HG03060 (cell line): ENCODE measurements around the gene SIGMAR1.
"Not testable (repeated sequence)": the region's sequence is repeated elsewhere in the genome, so short reads cannot be mapped to it uniquely, and the experiment has no call there.

Experiments
- ATAC-seq: cut with Tn5 transposase; IDR thresholded peaks from one replicate; pipeline ENCODE4 v1.9.1; 2021; ENCODE audit warnings: low read depth, moderate number of reproducible peaks; ENCODE audit not compliant: unreplicated experiment

SIGMAR1 gene

DNA sequence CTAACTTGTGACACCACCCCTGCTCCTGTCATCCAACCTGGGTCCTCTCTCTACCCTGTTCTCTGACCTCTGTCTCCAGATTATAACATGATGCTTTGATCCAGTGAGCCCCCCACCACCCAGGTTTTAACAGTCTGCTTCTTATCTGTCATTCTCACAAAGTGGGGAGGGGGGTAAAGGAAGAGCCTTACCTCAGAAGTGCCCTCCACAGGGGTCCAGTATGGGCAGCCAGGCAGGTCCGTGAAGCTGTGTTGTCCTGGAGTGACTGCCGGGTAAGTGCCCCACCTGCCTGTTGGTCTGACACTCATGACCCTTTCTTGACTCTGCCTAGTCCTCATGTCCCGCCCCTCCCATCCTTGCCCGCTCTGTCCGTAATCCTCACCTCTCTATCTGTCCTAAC, 17.8 kb upstream of the SIGMAR1 start:
- no peak for ATAC-seq

GRCh38 chr9:34654323-34655051, 16.9 kb upstream of the SIGMAR1 start:
- no peak for ATAC-seq

DNA sequence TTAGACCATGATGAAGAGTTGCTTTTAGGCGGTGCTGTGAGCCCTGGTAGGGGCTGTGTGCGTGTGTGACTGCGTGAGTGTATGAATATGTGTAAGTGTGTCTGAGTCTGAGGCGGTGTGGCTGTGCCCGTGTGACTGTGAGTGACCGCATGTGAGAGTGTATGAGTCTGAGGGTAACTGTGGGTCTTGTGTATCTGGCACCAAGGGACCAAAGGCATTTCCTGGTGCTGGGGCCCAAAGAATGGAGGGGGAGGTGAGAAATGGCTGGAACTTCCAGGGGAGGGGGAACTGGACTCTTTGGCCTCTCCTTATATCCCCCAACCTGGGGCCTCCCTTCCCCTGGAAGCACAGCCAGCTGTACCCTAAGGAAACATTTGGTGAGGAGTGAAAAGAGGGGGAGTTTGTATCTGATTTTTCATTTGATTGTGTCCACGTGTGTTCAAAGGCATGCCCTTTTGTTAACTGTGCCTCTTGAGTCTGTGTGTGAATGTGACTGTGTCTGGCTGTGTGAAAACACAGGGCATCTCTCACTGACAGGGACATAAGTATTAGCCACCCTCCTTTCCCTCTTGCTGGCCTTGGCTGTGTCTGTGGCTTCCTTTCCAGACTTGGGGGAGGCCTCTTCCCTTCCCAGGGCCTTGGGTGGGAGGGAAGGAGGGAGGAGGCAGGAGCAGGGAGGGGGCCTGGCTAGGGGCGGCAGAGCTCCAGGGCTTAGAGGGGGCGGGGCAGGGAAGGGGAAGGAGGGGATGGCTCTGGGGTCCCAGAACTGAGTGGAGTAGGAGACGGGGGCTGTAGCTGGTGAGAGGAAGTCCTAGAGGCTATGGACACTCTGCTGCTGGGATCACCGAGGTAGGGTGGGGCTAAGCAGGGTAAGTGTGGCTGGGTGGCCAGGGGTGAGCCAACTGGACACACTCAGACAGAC, 15.8 kb upstream of the SIGMAR1 start:
- ATAC-seq = no peak

DNA sequence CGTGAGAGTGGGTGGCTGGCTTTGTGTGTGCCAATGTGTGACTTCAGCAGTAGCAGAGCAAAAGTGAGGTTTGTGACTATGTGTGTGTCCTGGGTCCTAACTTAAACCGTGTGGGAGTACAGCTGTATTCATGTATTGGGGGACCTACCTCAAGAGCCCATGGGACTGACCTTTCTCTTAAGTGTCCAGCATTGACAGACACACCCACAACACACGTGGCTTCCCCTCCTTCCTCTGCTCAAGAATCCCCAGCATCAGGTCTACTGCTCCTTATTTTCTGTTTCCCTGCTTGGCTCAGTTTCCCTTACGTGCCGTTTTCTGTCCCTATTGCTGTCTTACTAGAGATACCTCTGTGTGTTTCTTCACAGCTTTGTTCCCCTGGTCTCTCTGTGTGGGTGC, 15.0 kb upstream of the SIGMAR1 start:
- ATAC-seq = no peak

DNA sequence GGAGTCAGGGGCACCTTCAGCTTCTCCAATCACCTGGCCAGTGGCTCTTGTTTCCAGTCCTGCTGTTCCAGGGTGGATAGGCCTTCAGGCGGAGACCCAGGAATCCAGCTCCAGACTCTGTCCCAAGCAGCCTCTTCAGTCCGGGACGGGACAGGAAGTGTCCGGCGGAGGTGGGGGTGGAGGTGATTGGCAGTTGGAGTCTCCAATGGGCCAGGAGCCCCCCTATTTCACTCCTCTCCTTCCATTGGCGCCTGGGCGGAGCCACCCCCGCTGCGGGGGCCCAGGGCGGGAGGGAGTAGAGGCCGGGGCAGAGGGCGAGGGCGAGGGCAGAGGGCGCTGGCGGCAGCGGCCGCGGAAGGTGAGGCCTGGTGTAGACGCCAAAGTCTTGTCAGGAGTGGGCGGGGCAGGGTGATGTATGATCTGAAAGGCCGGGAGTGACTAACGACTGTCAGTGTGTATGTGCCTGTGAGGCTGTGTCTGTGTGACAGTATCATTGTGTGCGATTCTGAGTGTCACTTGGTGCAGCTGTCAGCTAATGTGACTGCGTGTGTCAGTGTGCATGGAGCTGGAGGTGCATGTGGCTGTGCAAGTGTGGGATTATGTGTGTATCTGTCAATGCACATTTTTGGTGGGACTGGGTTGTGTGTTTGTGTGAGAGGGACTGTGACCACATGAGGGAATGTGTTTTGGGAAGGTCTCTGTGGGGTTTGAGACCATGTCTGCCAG, 14.5 kb upstream of the SIGMAR1 start, which contains the start of gene IL11RA:
TSS of gene IL11RA (plus strand) at position 310 of the 726 bp plus-strand sequence. CDS start 3,033 bp downstream, outside the sequence.
- ATAC-seq = no peak

DNA sequence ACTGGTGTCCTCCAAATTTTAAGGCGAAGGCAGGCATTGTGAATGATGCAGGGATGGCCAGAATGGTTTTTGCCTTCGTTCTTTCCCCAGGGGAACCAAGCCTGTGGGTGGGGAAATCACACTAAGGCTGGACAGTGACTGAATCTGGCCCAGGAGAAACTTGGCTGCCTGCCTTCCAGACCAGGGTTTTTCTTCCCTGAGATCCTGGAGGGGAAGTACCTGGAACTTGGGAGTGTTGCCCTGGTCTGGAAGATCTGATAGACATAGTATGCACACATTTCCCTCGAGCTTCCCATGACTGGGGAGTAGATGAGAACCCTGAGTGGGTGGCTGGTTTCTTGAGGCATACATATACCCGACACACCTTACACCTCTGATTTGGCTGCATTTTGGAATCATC, 13.7 kb upstream of the SIGMAR1 start:
- no peak for ATAC-seq

DNA sequence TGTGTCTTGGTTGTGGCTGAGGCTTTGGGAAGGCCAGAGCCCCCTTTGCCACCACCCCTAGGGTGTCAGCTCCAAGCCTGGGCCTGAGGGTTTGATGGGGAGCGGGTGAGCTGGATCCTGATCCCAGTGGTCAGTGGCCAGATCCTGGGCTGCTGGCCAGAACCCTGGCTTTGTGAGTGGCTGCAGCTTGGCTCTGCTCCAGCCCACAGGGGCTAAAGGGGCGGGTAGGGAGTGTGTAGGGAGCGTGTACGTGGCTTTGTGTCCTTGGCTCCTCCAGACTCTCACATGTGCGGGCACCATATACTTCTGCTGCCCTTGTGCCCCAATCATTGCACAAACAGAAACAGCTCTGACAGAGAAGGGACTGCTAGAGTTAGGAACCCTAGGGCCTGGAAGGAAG, 13.2 kb upstream of the SIGMAR1 start:
- ATAC-seq = no peak

DNA sequence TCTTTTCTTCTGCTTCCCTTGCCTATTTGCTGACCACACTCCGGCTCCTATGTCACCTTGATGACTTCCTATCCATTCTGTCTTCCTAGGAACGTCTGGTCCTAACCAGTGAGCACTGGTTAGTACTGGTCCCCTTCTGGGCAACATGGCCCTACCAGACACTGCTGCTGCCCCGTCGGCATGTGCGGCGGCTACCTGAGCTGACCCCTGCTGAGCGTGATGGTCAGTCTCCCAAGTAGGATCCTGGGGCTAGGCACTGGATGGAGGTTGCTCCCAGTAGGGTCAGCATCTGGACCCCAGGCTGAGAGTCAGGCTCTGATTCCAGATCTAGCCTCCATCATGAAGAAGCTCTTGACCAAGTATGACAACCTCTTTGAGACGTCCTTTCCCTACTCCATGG, 11.1 kb upstream of the SIGMAR1 start:
- ATAC-seq = no peak

GRCh38 chr9:34647651-34648050, 10.1 kb upstream of the SIGMAR1 start:
- no peak for ATAC-seq

GRCh38 chr9:34647084-34647403, 9.5 kb upstream of the SIGMAR1 start:
- ATAC-seq = no peak

- peak; percentile 58 for ATAC-seq
These were observed 8.9 kb upstream of the SIGMAR1 start, which contains the start of gene GALT for GRCh38 chr9:34646211-34647083. Gene GALT, plus strand, starts transcription at chr9:34646675. Its CDS starts 30 bp downstream, at chr9:34646705.

DNA sequence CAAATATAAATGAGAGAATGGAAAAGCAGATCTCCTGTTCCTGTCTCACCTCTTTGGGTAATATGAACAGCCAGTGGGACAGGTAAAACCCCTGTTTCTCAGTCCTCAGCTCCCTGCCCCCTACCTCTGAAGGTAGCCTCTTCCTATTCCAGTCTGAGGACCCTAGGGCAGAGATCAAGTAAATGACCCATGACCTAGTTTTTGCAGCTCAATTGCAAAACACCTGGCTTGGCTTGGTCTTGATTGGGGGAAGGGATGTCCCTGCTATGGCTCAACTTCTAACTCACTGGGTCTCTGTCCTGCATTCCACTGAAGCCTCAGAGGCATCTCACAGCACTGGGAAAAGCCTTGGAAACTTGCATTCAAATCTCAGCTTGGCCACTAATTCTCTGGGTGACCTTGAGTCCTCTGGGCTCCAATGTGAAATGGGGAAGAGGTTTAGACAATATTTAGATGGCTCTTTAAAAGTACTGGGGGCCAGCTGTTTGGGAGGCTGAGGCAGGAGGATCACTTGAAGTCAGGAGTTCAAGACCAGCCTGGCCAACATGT, 7.3 kb upstream of the SIGMAR1 start:
- ATAC-seq = no peak

- ATAC-seq = no peak
These were observed 5.1 kb upstream of the SIGMAR1 start for GRCh38 chr9:34642679-34643078.

GRCh38 chr9:34639322-34639721, 1.7 kb upstream of the SIGMAR1 start:
- ATAC-seq = not testable (repeated sequence)

DNA sequence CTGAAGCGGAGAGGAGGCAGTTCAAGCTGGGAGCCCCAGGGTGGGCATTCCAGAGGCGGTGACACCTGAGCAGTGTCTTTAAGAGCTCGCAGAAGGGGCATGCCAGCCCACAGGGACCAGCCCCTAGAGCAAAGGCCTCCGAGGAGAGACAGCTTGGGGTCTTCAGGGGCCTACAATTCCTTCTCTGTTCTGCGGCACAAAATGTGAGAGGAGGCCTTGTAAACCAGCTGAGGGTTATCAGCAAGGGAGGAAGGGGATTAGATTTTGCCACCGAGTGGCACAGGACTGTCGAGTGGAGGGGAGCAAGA, 505 bp upstream of the SIGMAR1 start:
- no peak for ATAC-seq

- ATAC-seq = no peak
These were observed 714 bp downstream of the SIGMAR1 start for GRCh38 chr9:34636791-34637355.

- no peak for ATAC-seq
These were observed 2.0 kb downstream of the SIGMAR1 start for GRCh38 chr9:34635556-34635955.

- no peak for ATAC-seq
These were observed 2.9 kb downstream of the SIGMAR1 start for GRCh38 chr9:34634551-34635248.
